ENCODE results near the gene DAGLA.

DAGLA gene

GRCh38 chr11:61783717-61784505 is 103.7 kb downstream of the DAGLA start:
- no peak for FAIRE-seq

DNA sequence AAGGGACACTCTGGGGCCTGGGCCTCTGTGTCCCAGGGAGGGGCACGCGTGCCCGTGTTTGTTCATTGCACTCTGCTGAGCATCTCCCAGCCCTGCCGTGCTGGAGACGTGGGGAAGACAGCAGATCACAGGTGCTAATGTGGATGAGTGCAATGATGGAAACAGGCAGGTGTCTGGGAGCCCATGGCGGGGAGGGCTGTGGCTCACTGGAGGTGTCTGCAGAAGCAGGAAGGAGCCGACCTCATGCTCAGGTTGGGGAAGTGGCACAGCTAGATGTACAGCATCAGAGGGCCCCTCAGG is 104.3 kb downstream of the DAGLA start:
- FAIRE-seq, result no peak

DNA sequence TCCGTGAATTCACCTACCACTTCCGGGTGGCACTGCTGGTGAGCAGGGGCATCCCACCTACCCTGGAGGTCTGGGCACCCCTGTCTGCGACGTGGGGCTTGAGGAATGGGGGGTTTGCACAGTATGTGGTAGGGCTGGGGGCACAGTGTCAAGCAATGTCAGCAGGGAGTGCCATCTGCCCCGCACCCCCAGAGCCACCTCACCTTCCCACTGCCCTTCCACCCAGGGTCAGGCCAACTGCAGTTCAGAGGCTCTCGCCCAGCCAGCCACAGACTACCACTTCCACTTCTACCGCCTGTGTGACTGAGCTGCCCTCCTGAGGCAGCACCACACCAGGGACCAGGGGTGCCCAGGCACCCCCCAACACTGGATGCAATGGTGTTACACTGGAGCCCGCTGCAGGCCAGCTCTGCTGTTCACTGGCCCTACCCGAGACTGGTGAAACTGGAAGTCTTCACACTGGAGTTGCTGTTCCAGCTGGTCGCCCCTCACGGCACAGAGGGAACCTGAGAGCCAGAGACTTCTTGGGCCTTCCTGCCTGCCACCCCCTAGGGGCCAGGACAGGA is 105.7 kb downstream of the DAGLA start:
- FAIRE-seq, result no peak

GRCh38 chr11:61787928-61788491 is 107.8 kb downstream of the DAGLA start:
- no peak for FAIRE-seq

GRCh38 chr11:61791737-61792309 is 111.6 kb downstream of the DAGLA start:
- no peak for FAIRE-seq

DNA sequence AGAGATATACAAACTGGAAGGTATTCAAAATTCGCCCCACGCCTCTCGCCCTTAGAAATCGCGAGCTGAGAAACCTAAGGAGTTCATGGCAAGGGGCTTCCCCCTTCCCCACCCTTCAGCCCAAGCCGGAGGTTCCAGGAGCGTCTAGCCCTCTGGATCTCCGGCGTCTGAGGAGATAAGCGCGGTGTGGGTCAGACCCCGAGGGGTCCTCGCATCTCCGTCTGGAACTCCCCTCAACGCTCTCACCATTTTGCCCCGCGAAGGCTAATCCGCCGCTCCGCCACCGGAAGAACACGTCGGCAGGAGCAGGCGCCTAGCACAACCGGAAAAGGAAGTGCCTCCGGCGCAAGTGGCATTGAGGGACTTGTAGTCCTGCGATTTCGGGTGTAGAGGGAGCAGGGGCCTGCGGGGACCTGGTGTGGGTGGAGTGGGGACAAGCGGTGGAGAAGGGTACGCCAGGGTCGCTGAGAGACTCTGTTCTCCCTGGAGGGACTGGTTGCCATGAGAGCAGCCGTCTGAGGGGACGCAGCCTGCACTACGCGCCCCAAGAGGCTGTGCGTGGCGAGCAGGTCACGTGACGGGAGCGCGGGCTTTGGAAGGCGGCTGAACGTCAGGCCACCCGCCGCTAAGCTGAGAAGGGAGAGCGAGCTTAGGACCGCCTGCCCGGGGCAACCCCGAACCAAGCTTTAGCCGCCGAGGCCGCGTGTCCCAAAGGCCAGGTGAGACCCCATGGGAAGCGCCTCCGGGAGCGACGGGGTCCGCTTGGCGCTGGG is 112.3 kb downstream of the DAGLA start, which contains the start of the genes FEN1 and TMEM258:
TSS of gene FEN1 (plus strand) at position 602 of the 773 bp plus-strand sequence. CDS start 2,451 bp downstream, outside the sequence.
TSS of gene TMEM258 (minus strand) at position 290 of the 773 bp plus-strand sequence. CDS start at position 249, 41 bp downstream.
- FAIRE-seq, result no peak

DNA sequence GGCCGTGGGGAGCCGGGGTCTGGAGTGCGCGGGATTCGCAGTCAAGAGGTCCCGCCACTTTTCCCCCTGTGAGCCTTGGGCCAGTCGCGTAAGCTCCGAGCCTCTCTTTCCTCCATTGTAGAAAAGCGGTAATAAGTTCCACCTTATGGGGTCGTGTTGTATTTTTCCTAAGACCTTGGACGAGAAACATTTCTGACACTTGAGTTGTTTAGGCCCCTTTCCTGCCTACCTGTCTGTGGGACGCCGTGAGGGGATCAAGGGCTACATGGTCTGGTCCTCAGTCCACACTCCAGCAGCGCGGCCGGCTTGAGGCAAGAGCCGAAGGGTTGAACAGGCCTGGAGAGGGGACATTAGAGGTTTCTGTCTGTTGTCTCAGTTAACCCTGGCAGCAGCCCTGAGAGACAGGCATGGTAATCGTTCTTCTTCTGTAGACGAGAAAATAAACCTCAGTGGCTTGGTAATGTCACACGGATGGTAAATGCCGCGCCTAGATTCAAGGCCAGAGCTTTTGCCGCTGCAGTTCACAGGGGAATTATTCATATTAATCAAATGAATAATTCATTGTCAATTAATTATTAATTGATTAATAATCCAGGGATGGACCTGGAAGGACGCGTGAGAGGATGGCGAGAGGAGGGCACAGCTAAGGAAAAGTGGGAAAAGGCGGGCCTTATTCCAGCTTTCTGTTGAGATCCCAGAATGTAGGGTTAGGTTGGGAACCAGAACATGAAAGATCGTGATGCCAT is 113.1 kb downstream of the DAGLA start:
- no peak for FAIRE-seq

DNA sequence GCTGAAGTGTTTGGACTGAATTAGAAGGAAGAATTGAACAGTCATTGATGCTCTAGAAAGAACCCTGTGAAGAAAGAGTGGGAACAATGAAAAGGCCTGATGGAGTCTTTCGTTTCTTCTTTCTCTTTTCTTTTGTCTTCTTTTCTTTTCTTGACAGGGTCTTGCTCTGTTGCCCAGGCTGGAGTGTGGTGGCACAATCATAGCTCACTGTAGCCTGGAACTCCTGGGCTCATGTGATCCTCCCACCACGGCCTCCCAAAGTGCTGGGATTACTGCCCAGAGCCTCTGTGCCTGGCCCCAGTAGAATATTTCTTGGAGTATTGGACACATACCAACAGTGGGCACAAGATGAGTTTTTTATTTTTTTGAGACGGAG is 113.6 kb downstream of the DAGLA start:
- no peak for FAIRE-seq

DNA sequence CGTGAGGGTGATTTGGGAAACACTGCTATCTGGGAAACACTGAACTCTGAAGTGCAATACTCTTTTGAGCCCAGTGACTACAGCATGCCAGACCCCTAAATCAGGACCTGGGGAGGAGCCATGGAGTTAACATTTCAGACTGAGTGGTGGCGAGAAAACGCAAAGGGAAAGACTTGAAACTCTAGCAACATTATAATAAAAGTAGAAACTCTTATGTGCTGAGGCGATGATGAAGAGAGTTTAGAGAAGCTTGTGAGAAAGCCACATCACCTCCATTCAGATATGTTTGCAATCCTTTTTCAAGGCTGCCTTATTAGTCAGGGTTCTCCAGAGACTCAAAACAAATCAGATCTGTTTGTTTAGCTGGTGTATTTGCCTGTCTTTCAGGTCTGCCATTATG is 114.4 kb downstream of the DAGLA start:
- FAIRE-seq, result no peak

GRCh38 chr11:61795459-61795858 is 115.3 kb downstream of the DAGLA start:
- no peak for FAIRE-seq

GRCh38 chr11:61795876-61796526 is 115.8 kb downstream of the DAGLA start:
- FAIRE-seq, result no peak
